Mammary epithelial cell (primary cell): ENCODE measurements around the gene KLHL29.

Experiments
- CTCF ChIP-seq, 2 donors: IDR thresholded peaks in 1 of 2; conservative IDR thresholded peaks in 1 of 2; 2 replicates each; pipeline ENCODE4 v1.5.1; 2011 to 2012; ENCODE audit warnings: inconsistent platforms in 2 of 2, low read length in 2 of 2, mild to moderate bottlenecking in 2 of 2, control low read depth in 1 of 2, low read depth in 1 of 2; ENCODE audit not compliant: insufficient read depth in 1 of 2; ENCODE audit errors: extremely low read depth in 1 of 2
- EZH2 ChIP-seq: IDR thresholded peaks from 2 replicates; pipeline ENCODE4 v1.6.1; 2012; ENCODE audit warnings: low read length, inconsistent platforms, borderline replicate concordance

GRCh38 chr2:23692851-23693605, 308.0 kb downstream of the KLHL29 start:
- no peak for TF ChIP-seq CTCF (conservative IDR thresholded peaks at IDR 0.05 in 1 of 2, IDR thresholded peaks at IDR 0.05 in 1 of 2; ENCODE audit: extremely low read depth in 1 of 2, insufficient read depth in 1 of 2, low read depth in 1 of 2, low read length in 2 of 2)
- no peak for TF ChIP-seq EZH2
